Measurements from ENCODE around the gene CMSS1.

CMSS1 gene

DNA sequence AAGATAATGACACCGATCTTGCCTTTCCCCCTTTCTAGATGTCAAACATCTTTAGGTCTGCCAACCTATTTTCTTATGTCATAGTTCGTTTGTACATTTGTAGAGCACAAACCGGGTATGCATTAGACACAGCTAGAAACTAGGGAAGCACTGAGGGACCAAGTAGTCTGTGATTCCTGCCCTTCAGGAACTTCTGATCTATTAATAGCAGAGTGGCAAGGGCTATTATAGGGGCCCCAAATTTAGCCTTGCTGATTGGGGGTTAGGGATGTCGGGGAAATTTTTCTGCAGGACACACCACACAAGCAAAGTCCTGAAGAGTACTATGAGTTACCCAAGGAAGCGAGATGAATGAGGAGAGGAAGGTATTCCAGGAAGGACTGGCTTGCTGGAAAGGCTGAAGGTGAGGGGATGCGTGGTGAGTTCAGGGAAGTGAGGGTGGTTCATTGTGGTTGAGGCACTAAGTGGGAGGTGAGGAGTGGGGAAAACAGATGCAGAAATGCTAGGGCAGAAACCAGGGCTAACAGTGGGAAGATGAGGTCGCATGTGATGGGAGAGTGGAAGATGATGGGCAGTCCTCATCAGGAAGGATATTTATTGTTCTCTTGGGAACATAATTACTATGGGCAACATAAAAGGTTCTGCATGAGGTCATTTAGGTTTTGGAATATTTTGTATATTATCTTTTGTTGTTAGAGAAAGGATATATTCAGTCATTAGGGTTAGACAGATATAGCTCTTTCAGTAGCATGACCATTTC lies 144.3 kb downstream of the CMSS1 start:
- DNase-seq, result no peak

DNA sequence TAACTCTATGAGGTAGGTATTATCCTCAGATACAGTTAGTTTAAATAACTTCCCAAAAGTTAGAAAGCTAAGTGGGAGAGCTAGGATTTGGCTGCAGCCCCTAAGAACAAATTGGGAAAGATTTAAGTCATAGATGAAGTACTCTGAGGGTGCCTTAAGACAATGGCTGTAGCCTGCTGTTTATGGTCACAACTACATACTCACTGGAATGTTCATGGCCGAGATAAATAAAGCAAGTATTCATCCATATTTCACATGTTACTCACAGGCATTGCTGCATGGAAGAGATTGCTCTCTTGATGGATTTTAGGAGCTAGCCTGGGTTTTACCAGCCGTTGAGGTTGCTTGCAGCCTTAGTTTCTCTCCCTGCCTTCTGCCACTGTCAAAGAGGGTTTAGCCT lies 145.0 kb downstream of the CMSS1 start:
- DNase-seq, result no peak

DNA sequence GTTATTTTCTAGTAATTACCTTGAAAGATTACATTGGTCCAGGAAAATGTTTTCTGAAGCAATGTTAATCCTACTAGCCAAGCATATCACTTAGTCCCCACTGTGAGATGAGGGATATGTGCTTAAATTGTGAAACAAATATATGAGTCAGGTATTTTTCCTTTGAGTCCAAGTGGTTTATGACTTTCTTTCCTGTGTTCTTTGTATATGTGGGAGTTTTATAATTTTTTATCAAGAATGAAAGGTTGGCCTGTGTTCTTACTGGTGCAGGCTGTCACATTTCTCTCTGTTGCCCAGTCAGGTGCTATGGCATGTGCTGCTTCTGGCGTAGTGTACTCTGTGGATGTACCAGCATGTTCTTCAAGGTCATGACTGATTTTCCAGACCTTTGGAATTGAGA lies 147.4 kb downstream of the CMSS1 start:
- no peak for DNase-seq

DNA sequence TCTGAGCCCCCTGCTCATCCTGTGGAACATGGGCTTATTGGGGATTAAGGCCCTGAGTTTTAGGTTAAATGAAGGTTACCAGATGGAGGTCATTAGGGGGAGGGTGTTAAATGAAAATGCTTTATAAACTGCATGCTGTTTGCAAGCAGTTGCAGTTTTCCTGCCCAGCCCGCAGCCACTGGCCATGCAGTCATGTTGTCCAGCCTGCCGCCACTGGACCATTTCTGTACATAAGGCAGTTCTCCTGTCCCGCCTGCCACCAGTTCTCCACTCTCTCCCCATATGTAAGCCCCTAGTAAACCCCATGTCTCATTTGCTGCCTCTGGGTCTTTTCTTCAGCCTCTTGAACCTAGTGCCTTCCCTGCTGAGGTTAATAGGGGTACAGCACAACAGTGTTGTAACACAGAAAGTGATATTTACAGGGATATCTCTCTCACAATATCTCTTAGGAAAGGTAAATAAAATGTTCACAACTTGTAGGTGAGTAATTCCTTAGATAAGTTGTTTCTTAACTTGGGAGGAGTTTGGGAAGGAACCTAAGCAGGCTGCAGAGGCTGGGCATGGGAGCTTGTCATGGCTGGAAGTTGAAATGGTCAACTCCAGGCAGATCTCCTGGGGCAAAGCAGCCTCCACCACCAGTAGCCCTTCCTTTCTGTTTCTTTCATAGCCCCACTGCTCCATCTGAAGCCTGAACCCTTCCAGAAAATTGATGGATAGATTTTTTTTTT lies 148.2 kb downstream of the CMSS1 start:
- DNase-seq, result no peak

DNA sequence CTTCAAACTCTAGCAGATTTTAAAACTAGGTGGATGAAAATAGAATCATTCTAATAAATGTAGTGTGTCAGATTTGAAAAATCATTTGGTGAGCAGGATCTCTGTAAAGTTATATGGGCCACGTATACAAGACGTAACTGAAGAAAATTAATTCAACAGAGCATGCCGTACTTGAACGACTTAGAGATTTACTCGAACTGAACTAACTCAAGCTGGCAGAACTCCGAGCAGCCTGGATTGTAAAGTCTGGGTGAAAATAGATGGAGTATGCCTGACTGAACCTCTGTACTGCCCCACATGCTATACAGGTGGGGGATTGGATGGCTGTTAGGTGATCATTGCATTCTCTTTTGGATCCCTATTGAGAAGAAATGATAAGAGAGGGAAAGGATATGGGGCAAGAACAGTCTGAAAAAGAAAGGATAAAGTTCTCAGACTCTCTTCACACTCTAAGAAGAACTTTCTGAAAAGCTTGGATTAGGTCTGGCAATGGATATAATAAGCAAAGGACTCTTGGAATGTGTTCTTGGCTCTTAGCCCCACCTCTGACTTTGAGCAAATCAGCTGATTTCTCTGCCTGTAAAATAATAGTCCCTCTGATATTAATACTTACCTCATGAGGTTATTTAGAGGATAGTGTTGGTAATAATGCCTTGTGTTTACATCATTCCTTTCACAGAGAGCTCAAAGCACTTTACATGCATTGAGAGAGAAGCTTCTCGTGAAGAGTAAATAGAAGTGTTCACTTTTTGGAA lies 149.2 kb downstream of the CMSS1 start:
- no peak for DNase-seq

DNA sequence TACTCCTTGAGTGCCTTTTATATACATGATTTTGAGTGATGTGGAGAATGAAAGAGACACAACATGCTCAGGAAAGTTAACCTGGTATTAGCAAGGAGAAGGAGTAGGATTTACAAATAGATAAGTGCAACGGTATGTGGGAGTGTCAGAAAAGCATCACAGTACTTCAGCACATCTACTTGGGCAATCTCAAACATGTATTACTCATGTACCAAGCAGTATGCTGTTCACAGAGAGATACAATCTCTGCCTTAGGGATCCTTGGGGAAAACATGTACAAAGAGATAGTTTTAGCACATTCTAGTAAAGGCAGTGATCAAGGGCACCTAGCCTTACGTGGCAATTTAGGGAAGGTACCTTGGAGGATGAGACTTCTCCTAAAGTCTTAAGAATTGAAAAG lies 150.1 kb downstream of the CMSS1 start:
- no peak for DNase-seq

DNA sequence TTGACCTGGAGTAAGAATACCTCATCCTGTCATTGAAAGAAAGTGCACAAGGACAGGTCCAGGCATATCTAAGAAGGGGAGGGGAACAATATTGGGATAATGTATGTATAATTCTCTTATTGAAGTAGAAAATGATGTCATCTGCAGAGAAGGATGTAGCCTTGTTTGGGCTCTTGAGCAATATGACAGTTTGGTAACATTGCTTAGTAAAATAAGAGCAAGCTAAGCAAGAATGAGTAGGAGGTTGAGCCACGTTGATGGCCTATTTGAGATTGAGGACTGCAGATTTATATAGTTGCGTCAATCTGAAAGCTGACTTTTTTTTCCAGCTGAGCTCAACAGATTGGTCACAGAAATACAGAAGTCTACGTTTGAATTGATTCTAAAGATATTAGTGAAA lies 151.5 kb downstream of the CMSS1 start:
- no peak for DNase-seq

DNA sequence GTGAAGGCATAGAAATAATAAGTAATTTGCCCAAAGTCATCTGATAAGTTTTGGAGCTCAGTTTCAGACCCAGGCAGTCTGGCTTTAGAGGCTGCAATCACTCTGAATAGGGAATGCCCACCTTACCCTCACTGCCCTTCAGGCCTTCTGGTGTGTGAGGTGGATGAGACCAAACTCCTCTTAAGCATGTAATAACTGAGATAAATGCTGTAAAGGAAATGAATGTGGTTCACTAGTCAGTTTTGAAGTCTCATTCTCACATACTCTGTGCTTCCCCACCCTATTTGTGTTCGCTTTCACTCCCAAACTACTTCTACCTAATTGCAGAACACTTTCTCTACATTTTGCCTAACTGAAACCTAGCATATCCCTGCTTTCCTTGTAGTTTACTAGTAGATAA lies 152.5 kb downstream of the CMSS1 start:
- no peak for DNase-seq

DNA sequence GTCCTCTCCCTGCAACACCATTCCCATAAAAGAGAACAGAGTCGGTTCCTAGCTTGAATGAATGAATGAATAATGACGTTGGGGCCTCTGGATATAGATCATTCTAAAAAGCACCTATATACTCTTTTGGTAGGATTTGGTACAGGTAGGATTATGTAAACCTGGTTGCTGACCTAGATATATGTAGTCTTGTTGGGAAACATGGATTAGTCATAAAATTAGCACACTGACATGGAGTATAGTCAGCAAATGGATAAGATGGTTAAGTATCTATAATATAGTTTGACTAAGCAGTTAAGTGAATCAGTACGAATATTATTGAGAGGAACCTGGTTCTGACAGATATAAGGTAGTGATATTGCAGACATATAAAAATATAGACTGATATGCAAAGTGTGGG lies 154.1 kb downstream of the CMSS1 start:
- DNase-seq, result no peak

DNA sequence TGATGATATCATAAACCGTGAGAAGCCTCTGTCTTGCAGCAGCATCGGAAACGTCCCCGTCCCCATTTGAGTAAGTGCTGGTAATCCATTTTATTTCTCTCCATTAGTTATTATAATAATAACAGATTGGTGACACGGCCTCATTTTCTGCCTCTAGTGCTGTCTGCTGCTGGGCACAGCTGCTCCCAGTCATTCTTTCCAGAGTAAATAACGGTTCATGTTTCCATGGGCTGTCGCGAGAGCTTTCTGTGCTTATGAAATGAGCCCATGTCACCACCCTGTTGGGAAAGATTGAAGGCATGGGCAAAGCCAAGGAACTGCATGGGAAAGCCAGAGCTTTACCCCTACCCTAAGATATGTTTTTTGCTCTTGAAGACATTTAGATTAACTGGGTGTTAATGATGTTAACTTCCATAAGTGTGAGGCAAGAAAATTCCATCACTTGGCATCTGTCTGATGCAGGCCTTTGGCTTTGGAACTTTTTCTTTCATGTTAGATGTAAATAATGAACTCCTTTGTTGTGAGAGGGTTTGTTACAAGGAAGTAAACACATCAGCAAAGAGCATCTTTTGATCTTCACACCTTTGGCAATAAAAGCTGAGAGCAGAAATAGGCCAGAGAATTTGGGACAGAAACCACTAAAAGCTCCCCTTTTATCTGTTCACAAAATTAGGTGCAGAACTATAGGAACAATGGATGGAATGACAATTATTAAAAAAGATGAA lies 154.9 kb downstream of the CMSS1 start:
- peak; percentile 32 to 61 for DNase-seq

DNA sequence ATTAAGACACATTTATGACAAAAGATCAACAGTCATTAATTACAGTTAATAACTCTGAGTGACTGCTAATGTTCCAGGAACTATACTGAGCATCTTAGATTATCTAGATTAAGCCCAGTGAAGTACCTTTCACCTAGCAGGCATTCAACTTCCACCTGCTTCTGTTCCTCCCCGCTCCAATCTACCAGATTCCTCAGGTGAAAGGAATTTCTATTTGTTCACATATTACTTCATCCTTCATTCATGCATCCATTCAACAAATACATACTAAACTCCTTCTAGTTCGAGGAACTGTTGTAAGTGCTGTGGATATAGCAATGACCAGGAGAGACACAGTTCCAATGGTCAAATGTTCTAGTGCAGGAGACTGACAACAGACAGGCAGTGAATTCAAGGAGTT lies 157.3 kb downstream of the CMSS1 start:
- no peak for DNase-seq

DNA sequence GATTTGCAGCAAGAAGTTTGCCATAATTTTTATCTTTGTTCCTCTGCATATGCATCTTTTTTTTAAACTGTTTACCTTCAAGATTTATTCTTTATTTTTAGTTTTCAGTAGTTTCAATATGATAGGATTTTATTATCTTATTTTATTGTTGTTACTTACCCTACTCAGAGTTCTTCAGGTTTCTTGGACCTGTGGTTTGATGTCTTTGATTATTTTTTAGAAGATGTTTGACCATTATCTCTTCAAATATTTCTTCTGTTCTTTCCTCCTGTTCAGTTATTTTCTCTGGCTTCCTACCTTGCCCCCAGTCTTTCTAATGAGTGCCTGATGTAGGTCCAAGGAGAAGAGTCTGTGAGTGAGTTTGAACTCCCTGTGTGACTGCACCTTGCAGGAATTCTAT lies 158.9 kb downstream of the CMSS1 start:
- no peak for DNase-seq

DNA sequence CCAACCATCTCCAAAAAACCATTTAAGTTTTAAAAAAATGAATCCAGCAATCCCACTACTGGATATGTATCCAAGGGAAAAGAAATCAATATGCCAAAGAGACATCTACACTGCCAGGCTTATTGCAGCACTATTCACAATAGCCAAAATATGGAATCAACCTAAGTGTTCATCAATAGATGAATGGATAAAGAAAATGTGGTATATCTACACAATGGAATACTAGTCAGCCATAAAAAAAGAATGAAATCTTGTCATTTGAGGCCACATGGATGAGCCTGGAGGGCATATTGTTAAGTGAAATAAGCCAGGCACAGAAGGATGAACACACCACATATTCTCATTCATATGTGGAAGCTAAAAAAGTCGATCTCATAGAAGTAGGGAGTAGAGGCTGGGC lies 160.6 kb downstream of the CMSS1 start:
- no peak for DNase-seq

DNA sequence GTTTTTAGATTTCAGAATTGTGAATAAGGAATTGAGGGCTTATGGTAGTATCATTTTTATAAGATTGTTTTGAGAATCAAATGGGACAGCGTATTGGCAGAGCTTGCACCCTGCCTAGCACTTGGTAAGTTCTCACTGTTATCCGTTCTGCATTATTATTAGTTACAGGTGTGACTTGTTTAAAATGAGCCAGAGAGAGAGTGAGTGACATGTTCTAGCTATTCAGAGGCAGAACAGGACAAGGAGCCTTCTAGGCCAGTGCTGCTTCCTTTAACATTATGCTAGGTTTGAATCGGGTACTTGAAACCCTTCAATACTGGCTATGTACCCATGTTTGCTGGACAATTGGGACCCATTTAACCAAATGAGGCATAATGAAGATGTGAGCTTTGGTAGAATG lies 162.9 kb downstream of the CMSS1 start:
- DNase-seq, result no peak

DNA sequence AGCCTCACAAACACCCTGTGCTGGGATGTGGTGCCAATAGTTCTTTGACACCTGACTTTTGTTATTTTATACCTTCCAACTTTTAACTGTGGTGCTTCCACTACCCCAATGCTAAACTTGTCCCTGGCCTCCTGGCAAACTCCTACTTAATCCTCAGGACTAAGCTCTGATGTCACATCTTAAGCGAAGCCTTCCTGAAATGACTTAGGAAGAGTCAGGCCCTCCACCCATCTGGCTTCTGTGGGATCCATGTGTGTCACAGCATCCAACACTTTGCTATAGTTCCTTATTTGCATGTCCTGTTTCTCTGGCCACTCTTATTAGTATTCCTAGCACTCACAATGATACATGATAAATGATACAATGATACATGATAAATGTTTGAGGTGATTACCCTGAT lies 163.5 kb downstream of the CMSS1 start:
- DNase-seq, result no peak

DNA sequence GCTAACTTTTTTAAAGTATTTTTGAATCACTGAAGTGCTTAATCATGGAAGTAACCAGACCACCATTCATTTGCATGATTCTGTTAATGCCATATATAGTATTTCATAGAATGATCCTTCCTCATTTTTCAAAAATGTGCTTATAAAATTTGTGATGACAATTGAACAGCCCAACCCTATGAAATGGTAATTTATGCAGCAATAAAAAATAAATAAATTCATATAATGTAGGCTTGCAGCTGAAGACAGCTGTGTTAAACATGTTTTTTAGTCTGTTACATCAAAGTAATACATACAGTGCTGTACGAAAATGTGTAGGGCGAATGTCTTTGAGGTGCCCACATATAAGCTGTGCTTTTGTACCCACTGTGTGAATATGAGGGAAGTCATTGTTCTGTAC lies 165.0 kb downstream of the CMSS1 start:
- no peak for DNase-seq

DNA sequence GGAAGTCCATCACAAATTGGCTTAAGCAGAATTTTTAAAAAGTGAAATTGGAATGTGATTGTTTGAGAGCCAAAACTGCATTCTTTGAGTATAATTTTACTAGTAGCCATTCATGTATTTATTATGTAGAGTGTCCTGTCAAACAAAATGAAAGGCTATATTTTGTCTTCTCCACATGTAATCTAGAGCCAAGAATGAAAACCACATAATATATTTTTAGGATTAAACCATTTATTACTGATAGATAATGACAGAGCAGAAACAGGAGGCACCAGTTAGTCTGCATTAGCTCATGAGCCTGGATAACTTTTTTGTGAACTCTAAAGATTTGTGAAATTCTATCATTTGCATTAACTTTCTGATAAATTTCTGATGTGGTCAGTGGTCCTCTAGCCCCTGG lies 166.5 kb downstream of the CMSS1 start:
- DNase-seq, result no peak

DNA sequence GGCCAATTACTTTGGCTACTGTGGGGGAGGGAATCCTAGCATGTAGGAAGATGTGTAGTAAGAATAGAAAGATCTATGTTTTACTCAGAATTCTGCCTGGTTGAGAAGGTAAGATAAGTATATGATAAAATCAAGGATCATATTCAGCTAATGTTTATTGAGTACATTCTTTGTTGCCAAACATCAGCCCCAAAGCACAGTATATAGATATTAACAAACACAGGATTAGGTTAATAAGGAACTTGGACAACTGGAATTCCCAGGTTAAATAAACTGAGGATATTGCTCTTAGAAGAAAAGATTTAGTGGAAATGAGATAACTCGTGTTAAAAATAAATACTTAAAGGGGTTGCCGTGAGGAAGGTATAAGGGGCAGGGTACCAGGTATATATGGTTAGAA lies 167.0 kb downstream of the CMSS1 start:
- DNase-seq, result no peak

DNA sequence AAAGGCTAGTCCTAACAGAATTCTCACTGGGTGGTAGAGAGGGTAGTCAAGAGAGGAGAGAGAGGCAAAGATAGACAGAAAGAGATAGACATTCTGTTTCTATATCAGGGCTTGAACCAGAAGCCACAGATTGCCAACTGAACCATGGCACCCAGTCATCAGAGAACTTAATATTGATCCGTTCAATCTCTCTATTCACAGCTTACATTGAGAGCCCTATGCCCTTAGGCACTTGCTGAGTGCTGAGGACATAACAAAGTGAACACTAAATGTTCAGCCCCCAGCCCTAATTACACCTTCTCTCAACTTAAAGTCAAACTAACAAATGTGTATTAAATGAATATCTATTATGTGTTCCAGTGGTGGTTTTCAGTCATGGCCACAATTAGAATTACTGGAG lies 172.5 kb downstream of the CMSS1 start:
- no peak for DNase-seq

DNA sequence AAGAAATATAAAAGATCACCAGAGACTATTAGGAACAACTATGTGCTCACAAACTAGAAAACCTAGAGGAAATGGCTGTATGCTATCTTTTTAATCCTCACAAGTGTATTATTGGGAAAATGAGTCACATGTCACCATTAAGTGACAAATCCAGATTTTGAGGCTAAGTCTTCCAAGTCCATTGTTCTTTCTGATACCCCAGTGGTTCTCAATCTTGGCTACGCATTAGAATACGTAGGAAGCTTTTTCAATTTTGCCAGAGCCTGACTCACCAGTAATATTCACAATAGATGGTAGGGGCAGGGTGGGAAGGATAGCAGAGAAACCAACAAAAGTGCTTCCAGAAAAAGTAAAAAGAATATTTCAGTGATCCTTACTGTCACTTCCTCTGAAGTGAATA lies 179.6 kb downstream of the CMSS1 start:
- DNase-seq, result no peak

DNA sequence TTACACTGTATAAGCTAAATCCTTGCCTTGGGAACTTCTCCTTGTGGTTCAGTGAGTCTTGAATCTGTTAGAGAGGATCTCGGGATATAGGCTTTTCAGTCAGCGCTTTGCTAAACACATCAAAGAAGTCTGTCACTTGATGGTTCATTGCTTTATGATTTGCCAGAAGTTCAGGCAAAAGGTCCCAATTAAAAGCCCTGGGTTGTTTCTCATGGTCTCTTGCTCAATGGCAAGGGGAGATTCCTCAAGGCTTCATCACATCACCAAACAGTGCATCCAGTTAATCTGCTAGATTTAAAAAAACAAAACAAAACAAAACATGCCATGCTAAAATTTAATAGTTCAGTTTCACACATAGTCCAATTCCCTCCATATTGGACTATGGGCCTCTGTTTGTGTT lies 181.9 kb downstream of the CMSS1 start:
- no peak for DNase-seq

DNA sequence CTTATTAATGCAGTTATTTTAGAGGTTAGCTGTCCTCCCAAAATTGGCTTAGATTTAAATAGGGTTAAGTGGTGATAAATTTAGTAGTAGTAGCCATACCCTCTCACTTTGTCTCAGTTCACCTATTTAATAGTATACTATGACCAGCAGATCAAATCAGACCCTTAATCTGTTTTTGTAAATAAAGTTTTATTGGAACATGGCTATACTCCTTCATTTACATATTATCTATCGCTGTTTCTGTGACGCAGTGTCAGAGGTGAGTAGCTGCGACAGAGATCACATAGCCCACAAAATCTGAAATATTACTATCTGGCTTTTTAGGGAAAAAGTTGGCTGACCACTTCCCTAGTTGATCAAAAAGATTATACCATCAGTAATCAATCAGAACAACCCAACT lies 183.4 kb downstream of the CMSS1 start:
- no peak for DNase-seq

DNA sequence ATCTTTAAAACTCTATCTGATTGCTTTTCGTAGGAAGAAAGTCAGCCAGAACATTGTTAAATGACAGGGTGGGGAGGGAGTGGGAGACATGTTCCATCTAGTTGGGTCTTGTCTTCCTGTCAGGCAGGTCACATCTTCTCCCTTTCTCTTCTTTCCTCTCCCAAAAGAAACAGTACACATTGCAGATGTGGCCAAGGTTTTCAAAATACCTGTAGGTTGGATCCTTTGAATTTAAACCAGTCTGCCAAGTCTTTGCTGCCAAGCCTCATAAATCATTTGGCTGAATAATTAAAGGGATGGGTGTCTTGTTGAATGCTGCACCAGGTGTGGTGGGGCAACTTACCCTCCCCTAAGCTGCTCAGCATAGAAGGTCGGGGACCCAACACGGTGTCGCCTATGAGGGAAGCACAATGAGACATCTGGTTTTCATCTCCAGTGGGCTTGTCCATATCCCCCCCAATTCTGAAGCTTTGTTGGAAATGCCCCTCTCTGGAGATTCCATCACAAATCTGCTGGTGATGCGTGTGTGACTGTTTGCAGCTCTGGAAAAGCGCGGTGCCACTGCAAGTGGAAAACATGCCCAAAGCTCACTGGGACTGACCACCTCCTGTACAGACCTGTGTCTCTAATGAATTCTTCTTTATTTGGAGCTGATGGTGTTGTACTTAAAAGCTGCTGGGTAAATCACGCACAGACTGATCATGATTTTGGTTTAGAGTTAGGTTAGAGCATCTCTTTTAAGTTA lies 184.0 kb downstream of the CMSS1 start:
- peak in 1 of 2 experiments; percentile 19 for DNase-seq
